HL-60 (cell line): Measurements from ENCODE around the gene ACAD9.
A peak's percentile ranks its signal among the peaks of the same experiment; 100 is the strongest.

Experiments
- DNase-seq, 2 experiments: peaks; one replicate each; pipeline ENCODE4 v3.0.0-alpha.2; 2010 to 2020; ENCODE audit warnings: low read depth in 1 of 2, low spot score in 1 of 2
- H3K27ac ChIP-seq: fragments of 250-450 bp; sonication (Bioruptor Pico); replicated peaks from 2 replicates; pipeline ENCODE4 v1.5.1; 2020; ENCODE audit warnings: mild to moderate bottlenecking, moderate library complexity
- H3K27me3 ChIP-seq: fragments of 250-450 bp; sonication (Bioruptor Pico); 2 replicates; pipeline ENCODE4 v1.5.1; 2021; ENCODE audit warnings: mild to moderate bottlenecking, moderate library complexity; ENCODE audit not compliant: insufficient read depth, poor library complexity, severe bottlenecking
- H3K4me3 ChIP-seq: replicated peaks from 2 replicates; pipeline ENCODE4 v1.5.1; 2011; ENCODE audit warnings: mild to moderate bottlenecking, control low read depth, low read length; ENCODE audit not compliant: insufficient read depth
- CTCF ChIP-seq: IDR thresholded peaks from one replicate; pipeline ENCODE4 v1.5.1; 2011; ENCODE audit warnings: low read length, control low read depth, inconsistent platforms; ENCODE audit not compliant: insufficient read depth
- GABPA ChIP-seq: IDR thresholded peaks from 2 replicates; pipeline ENCODE4 v1.6.1; 2012; ENCODE audit warnings: low read depth
- POLR2AphosphoS5 ChIP-seq: IDR thresholded peaks from 2 replicates; pipeline ENCODE4 v1.6.1; 2012; ENCODE audit warnings: low read depth
- REST ChIP-seq: IDR thresholded peaks from 2 replicates; pipeline ENCODE4 v1.6.1; 2012; ENCODE audit warnings: low read depth; ENCODE audit not compliant: insufficient replicate concordance
- SPI1 ChIP-seq: IDR thresholded peaks from 2 replicates; pipeline ENCODE4 v1.6.1; 2012; ENCODE audit warnings: low read depth, mild to moderate bottlenecking, borderline replicate concordance

Gene ACAD9

GRCh38 chr3:128858167-128858566 lies 21.3 kb upstream of the ACAD9 start:
- TF ChIP-seq REST (no peak), SPI1 (no peak), GABPA (no peak), POLR2AphosphoS5 (no peak), CTCF (no peak)
- Histone ChIP-seq H3K27me3 (no peaks in the 10 kb centered on the region), H3K27ac (0 out of 2 replicates have a peak overlapping the region, but pooled peaks have one; percentile 2), H3K4me3 (no peak overlapping the region)
- DNase-seq = no peak

- no peaks in the 10 kb centered on the region for H3K27me3 ChIP-seq
- DNase-seq = peak in 1 of 2 experiments; percentile 72
- H3K4me3 ChIP-seq = no peak overlapping the region
- peak overlapping the region; percentile 49 for H3K27ac ChIP-seq
- TF ChIP-seq CTCF (no peak), POLR2AphosphoS5 (peak; percentile 26; the same call in 1 of the 2 replicates)
Measured at GRCh38 chr3:128859630-128860029, 19.8 kb upstream of the ACAD9 start.

GRCh38 chr3:128861491-128861890 lies 17.9 kb upstream of the ACAD9 start:
- Histone ChIP-seq H3K27ac (no peak overlapping the region), H3K4me3 (no peak overlapping the region), H3K27me3 (no peaks in the 10 kb centered on the region)
- DNase-seq = no peak
- TF ChIP-seq SPI1 (no peak), REST (no peak), CTCF (no peak), POLR2AphosphoS5 (no peak), GABPA (no peak)

GRCh38 chr3:128863560-128863959 lies 15.9 kb upstream of the ACAD9 start:
- no peak for TF ChIP-seq GABPA
- TF ChIP-seq CTCF = no peak
- no peak for TF ChIP-seq REST
- TF ChIP-seq POLR2AphosphoS5 = no peak
- H3K4me3 ChIP-seq = no peak overlapping the region
- H3K27ac ChIP-seq = no peak overlapping the region
- DNase-seq = no peak
- no peaks in the 10 kb centered on the region for H3K27me3 ChIP-seq
